Esophagus muscularis mucosa (tissue), 4 donors: ENCODE measurements around the gene NWD2. TPM values are rescaled to one million over a fixed set of nuclear protein-coding genes. Genes with fewer than 3 reads are reported as not detected.

Experiments
- DNase-seq: peaks from one replicate; pipeline ENCODE4 v3.0.0-alpha.2; 2017; ENCODE audit errors: extremely low spot score
- H3K27ac ChIP-seq, 4 donors: fragments of 200-600 bp; sonication (generic); replicated peaks in 1 of 4; 1 replicate in 3 of 4; 2 replicates in 1 of 4; pipeline ENCODE4 v1.5.1; 2016 to 2019; ENCODE audit warnings: mild to moderate bottlenecking in 1 of 4
- H3K27me3 ChIP-seq, 4 donors: fragments of 200-600 bp; sonication (generic); one replicate each; pipeline versions ENCODE4 v1.5.1 to v1.6.0; 2016 to 2019
- H3K36me3 ChIP-seq, 4 donors: fragments of 200-600 bp; sonication (generic); one replicate each; pipeline ENCODE4 v1.5.1; 2016 to 2019
- H3K4me1 ChIP-seq, 4 donors: fragments of 200-600 bp; sonication (generic); one replicate each; pipeline ENCODE4 v1.5.1; 2016 to 2019
- H3K4me3 ChIP-seq, 4 donors: fragments of 200-600 bp; sonication (generic); 1 replicate in 2 of 4; 2 replicates in 2 of 4; pipeline ENCODE4 v1.5.1; 2016 to 2019; ENCODE audit warnings: mild to moderate bottlenecking in 4 of 4, moderate library complexity in 1 of 4
- H3K9me3 ChIP-seq, 4 donors: fragments of 200-600 bp; sonication (generic); 1 replicate in 3 of 4; 2 replicates in 1 of 4; pipeline ENCODE4 v1.5.1; 2016 to 2019
- CTCF ChIP-seq, 3 experiments: fragments of 200-600 bp in 2 of 3; fragments of 450-650 bp in 1 of 3; sonication (generic) in 2 of 3; IDR thresholded peaks; one replicate each; pipeline ENCODE4 v1.5.1; 2017 to 2019; ENCODE audit warnings: antibody characterized with exemption in 3 of 3, mild to moderate bottlenecking in 2 of 3, moderate library complexity in 1 of 3
- EP300 ChIP-seq: sonication (generic); formaldehyde crosslinking; IDR thresholded peaks from one replicate; pipeline ENCODE4 v1.6.1; 2017; ENCODE audit warnings: antibody characterized with exemption
- POLR2A ChIP-seq: fragments of 450-650 bp; IDR thresholded peaks from one replicate; pipeline ENCODE4 v1.6.1; 2017; ENCODE audit warnings: antibody characterized with exemption, moderate library complexity, mild to moderate bottlenecking, low read depth
- POLR2AphosphoS5 ChIP-seq, 2 donors: sonication (generic); formaldehyde crosslinking; IDR thresholded peaks; one replicate each; pipeline ENCODE4 v1.6.1; 2017; ENCODE audit warnings: antibody characterized with exemption in 2 of 2
- WGBS: methylation state at CpG from one replicate; pipeline ENCODE4 v1.1.5; 2018; 5-methylcytosine and 5-hydroxymethylcytosine counted together
- intact Hi-C: fragments of 100-400 bp; cut with DNase I; formaldehyde crosslinking; loops from one replicate; pipeline ENCODE4 v1.15.1; 2023
- total RNA-seq, 4 donors: library from RNA; depleted of rRNA; stranded (reverse); fragments of >200 nt; gene quantifications; one replicate each; pipeline versions ENCODE4 v1.1.0 to v1.2.1, GENCODE V29; 2016

NWD2 gene
- total RNA-seq, 4 donors from 2014 or later = 0.11 to 0.50 (median 0.30) TPM

GRCh38 chr4:37471093-37471492 is 226.6 kb downstream of the NWD2 start:
- no peak overlapping the region for H3K4me3 ChIP-seq
- intact Hi-C loops = no loop called here
- WGBS = 94% methylated on average over 1 of the region's 1 CpG

DNA sequence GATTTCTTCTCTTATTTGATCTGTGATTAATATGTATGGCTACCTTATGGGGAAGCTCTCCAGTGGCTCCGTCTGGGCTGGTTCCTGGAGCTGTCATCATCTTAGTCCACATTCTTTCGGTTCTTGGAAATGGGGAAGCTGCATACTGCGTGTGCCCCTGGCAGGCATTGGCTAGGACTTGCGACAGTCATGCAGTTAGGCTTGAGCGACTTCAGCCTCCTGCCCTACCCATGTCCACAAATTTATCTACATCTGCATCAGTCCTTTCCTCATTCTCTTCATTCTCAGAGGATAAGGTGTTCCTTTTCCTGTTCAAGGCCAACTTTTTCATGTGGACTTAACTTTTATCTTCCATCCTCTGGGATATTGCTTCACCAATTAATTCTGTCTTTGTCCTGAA is 227.4 kb downstream of the NWD2 start:
- Histone ChIP-seq H3K4me1 (no peaks in the 10 kb centered on the region), H3K4me3 (no peak overlapping the region), H3K36me3 (no peaks in the 10 kb centered on the region), H3K9me3 (no peaks in the 10 kb centered on the region), H3K27ac (no peak overlapping the region), H3K27me3 (no peaks in the 10 kb centered on the region)
- no peak for DNase-seq
- intact Hi-C loops = no loop called here
- WGBS = 75% methylated on average over 5 of the region's 5 CpGs
- TF ChIP-seq CTCF (IDR thresholded peaks at IDR 0.05) (no peak), POLR2A (no peak), POLR2AphosphoS5 (IDR thresholded peaks at IDR 0.05) (no peak), EP300 (no peak)

More at GRCh38 chr4:37471093-37471492, 226.6 kb downstream of the NWD2 start:
- no peak for DNase-seq
- H3K27ac ChIP-seq = no peak overlapping the region
- no peak for TF ChIP-seq POLR2A
- no peak for TF ChIP-seq EP300
- no peak for TF ChIP-seq CTCF (IDR thresholded peaks at IDR 0.05)
- TF ChIP-seq POLR2AphosphoS5 (IDR thresholded peaks at IDR 0.05) = no peak
- H3K27me3 ChIP-seq = no peaks in the 10 kb centered on the region
- no peaks in the 10 kb centered on the region for H3K36me3 ChIP-seq
- H3K9me3 ChIP-seq = no peaks in the 10 kb centered on the region
- H3K4me1 ChIP-seq = no peaks in the 10 kb centered on the region

DNA sequence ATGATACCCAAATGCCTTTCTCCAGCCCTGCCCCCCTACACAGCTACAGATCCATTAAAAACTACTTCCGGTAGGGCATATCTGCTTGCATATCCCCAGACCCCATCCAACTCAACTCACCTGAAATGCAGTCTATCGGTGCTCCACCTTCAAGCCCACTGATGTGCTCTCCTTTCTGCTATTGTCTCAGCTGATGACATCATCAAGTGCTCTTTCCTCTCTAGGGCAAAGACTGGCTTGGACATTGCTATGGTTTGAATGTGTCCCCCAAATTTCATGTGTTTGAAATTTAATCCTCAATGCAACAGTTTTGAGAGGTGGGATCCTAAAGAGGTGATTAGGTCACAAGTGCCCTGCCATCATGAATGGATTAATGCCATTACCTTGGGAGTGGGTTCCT is 229.3 kb downstream of the NWD2 start:
- 95% methylated on average over 2 of the region's 2 CpGs for WGBS
- Histone ChIP-seq H3K36me3 (no peaks in the 10 kb centered on the region), H3K27me3 (no peaks in the 10 kb centered on the region), H3K27ac (no peak overlapping the region), H3K4me3 (no peak overlapping the region), H3K9me3 (no peaks in the 10 kb centered on the region), H3K4me1 (no peaks in the 10 kb centered on the region)
- no peak for DNase-seq
- intact Hi-C loops = no loop called here
- TF ChIP-seq CTCF (IDR thresholded peaks at IDR 0.05) (no peak), EP300 (no peak), POLR2A (no peak), POLR2AphosphoS5 (IDR thresholded peaks at IDR 0.05) (no peak)

DNA sequence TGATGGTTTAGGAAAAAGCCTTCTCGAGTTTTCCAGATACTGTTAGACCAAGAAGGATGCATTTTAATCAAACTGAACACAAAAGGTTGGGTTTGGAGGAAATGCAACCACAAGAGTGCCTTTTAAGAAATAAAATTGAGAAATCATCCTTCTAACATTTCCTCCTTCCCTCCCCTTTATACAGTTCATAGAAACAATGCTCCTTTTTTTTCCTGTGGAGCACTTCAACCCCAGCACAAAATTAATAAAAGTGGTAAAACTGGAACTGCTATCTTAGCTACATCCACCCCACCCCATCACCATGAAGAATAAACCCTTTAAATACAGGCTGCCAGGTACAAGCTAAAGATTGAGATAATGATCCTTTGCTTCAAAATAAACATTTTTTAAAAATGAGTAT is 230.5 kb downstream of the NWD2 start:
- no peak for TF ChIP-seq EP300
- no peak for TF ChIP-seq CTCF (IDR thresholded peaks at IDR 0.05)
- no peak for TF ChIP-seq POLR2AphosphoS5 (IDR thresholded peaks at IDR 0.05)
- no peak for TF ChIP-seq POLR2A
- Histone ChIP-seq H3K4me1 (no peaks in the 10 kb centered on the region), H3K27me3 (no peaks in the 10 kb centered on the region), H3K36me3 (no peaks in the 10 kb centered on the region), H3K4me3 (no peak overlapping the region), H3K27ac (no peak overlapping the region), H3K9me3 (no peaks in the 10 kb centered on the region)
- intact Hi-C loops = no loop called here
- no peak for DNase-seq
- WGBS = 32% methylated on average over 1 of the region's 1 CpG

DNA sequence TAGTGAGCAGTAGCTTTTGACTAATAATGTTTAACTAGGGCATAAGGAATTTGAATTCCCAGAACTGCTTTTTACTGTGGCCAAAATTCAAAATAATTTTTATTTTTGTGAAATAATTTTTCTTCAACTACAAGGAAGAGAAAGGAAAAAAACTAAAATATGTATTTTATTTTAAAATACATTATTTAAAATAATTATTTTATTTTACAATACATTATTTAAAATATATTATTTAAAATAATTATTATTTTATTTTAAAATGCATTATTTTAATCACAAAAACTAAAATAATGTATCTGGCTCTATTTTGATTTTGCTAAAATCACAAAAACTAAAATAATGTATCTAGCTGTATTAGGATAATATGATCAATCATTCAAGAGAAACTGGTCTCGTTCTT is 231.2 kb downstream of the NWD2 start:
- TF ChIP-seq POLR2AphosphoS5 (IDR thresholded peaks at IDR 0.05) (no peak), POLR2A (no peak), EP300 (no peak), CTCF (IDR thresholded peaks at IDR 0.05) (no peak)
- no peak for DNase-seq
- Histone ChIP-seq H3K27ac (no peak overlapping the region), H3K9me3 (no peaks in the 10 kb centered on the region), H3K27me3 (no peaks in the 10 kb centered on the region), H3K4me3 (no peak overlapping the region), H3K36me3 (no peaks in the 10 kb centered on the region), H3K4me1 (no peaks in the 10 kb centered on the region)
- intact Hi-C loops = no loop called here
- 64% methylated on average over 1 of the region's 1 CpG for WGBS
